ENCODE data around the gene PKHD1.

- peak; percentile 61 for TF ChIP-seq GATA3 (IDR thresholded peaks at IDR 0.05; ENCODE audit: low read depth, low read length)
- peak; percentile 19; the same call in 1 of the 2 replicates for TF ChIP-seq GATA2 (IDR thresholded peaks at IDR 0.05; ENCODE audit: low read depth, low read length)
Observed at GRCh38 chr6:51570168-51570921, 517.1 kb downstream of the PKHD1 start.

All from SH-SY5Y (cell line).